Measurements from ENCODE around the gene MUC2.

DNA sequence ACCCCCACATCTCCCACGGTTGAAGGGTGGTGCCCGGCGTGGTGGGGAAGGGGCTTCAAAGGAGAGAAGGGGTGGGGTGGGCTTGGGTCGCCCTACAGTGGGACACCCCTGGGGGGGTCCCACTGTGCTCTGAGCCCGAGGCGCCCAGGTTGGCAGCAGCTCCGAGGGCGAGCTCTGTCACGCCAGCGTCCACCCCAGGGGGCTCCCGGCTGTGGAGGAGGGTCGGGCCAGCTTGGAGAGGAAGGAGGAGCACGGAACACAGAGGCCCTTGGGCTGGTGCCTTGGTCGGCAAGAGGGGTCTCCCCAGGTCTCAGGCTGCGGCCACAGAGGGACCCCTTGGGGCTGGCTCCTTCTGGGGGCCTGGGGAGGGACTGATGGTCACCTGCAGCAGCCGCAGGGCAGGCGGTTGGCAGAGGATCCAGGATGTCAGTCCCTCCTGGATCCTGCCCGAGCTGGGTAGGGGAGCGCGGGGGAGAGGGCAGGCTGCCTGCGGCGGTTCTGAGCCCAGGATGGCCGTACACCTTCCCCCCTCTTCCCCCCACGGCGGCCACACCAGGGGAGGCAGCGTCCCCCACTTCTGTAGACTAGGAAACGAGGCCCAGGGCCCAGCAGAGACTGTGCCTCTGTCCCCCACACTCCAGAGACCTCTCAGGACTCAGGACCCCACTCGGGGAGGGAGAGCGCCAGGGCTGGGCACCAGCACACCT lies 38.9 kb upstream of the MUC2 start:
- no peak for TF ChIP-seq POLR2A (IDR thresholded peaks at IDR 0.05)
- TF ChIP-seq, protein P1, sequence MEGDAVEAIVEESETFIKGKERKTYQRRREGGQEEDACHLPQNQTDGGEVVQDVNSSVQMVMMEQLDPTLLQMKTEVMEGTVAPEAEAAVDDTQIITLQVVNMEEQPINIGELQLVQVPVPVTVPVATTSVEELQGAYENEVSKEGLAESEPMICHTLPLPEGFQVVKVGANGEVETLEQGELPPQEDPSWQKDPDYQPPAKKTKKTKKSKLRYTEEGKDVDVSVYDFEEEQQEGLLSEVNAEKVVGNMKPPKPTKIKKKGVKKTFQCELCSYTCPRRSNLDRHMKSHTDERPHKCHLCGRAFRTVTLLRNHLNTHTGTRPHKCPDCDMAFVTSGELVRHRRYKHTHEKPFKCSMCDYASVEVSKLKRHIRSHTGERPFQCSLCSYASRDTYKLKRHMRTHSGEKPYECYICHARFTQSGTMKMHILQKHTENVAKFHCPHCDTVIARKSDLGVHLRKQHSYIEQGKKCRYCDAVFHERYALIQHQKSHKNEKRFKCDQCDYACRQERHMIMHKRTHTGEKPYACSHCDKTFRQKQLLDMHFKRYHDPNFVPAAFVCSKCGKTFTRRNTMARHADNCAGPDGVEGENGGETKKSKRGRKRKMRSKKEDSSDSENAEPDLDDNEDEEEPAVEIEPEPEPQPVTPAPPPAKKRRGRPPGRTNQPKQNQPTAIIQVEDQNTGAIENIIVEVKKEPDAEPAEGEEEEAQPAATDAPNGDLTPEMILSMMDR (IDR thresholded peaks at IDR 0.05): no peak
- no peak for TF ChIP-seq POLR2AphosphoS5 (IDR thresholded peaks at IDR 0.05)
